ELF-1 (cell line): ENCODE data around the gene FGFBP3.

ENCODE experiments used
- DNase-seq: peaks from one replicate; pipeline ENCODE4 v3.0.0-alpha.2; 2016; ENCODE audit warnings: low read depth, low spot score

Gene FGFBP3, protein sequence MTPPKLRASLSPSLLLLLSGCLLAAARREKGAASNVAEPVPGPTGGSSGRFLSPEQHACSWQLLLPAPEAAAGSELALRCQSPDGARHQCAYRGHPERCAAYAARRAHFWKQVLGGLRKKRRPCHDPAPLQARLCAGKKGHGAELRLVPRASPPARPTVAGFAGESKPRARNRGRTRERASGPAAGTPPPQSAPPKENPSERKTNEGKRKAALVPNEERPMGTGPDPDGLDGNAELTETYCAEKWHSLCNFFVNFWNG

DNA sequence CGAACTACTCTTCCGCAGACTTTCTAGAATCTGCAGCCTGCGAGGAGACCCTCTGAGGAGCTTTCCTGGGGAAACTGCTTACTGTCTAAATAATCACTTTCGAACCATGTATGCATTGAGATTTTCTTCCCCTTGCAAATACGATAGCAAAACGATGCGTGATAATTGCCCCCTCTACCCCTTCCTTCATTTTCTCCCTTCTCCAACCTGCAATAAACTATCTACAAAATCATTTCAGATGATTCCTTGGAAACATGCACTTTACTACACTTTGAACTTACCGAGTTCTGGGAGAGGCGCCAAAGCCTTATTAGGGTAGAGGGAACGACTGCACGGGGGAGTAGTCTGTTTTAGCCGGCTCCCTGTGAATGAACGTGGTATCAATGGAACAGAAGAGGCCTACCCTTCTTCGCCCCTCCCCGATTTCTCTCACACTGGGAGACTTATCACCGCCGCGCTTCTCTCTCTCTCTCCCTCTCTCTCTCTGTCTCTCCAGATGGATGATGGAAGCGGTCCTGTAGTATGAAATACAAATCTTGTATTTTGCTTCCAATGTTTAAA lies at the start of gene FGFBP3:
Gene FGFBP3 (minus strand): TSS at position 370 of the 561 bp plus-strand sequence. CDS start 517 bp downstream, outside the sequence.
- DNase-seq: peak; percentile 59

DNA sequence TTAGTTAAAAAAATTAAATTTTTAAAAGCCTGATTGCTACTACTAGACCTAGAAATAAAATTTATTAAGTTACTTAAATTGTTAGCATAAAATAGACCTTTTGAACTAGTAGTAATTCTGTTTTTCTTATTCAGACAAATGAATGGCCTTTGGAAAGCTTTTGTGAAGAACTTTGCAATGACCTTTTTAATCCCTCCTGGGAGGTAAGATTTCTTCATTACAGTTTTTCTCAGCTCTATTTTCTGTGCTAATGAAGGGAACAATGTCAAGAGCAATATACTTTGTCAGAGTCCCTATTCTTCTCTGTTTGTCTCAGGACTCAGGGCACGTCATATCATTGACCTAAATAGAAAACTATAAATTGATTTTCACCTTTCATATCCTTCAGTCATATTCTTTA lies 47.8 kb upstream of the FGFBP3 start:
- DNase-seq: no peak

- no peak for DNase-seq
Observed at GRCh38 chr10:91955114-91955513, 45.8 kb upstream of the FGFBP3 start.

DNA sequence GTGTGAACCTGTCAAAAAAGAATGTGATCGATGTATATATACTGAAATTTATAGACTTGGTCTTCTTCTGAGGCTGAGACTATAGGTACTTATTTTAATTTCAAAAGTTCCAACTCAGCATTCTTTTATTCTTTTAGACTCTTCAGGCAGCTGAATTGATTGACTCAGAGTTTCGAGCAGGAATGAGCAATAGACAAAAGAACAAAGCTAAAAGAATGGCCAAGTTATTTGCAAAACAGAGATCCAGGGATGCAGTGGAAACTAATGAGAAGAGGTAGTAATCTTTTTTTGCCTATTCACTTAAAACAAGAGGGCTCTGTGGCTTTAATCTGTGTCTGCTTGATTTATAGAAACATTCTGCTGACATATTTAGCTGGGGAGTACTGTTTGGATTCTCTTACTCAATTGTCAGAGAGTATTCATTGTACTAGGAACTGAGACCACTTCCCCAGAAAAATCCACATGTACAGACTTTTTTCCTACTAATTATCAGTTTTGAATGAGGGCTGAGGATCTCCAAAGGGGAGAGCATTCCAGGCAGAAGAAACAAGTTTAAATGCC lies 44.4 kb upstream of the FGFBP3 start:
- no peak for DNase-seq

GRCh38 chr10:91944880-91945630 lies 35.8 kb upstream of the FGFBP3 start:
- no peak for DNase-seq

DNA sequence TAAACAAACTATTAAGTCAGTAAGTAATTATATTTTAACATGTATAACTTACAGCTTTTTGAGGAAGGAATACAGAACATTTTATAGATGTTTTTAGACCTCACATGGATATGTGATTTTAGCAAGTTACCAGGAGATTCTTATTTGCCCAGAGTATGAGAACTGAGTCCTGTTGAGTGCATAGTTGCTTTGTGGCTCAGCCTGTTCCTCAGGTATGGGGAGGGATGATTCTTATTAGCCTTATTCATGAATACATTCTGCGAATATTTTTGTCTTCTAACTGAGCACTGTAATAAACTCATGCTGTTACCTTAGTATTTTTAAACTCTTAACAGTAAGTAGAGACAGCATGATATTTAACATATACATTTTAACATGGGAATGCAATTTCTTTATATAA lies 32.1 kb upstream of the FGFBP3 start:
- DNase-seq: no peak

DNA sequence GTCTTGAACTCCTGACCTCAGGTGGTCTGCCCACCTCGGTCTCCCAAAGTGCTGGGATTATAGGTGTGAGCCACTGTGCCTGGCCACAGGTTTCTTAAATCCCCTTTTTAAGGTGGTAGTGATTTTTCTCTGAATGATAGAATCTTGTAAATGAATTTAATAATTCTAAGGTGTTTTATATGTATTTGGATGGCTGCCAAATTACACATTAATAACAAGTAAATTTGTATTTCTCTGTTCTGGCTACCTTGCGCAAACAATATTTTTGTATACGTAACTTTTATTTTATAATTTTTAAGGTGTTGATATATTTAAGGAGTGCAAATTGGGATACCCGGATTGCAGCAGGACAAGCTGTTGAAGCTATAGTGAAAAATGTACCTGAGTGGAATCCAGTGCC lies 30.4 kb upstream of the FGFBP3 start:
- no peak for DNase-seq

GRCh38 chr10:91935886-91936285 lies 26.6 kb upstream of the FGFBP3 start:
- no peak for DNase-seq

- DNase-seq: no peak
Observed at GRCh38 chr10:91932737-91933136, 23.5 kb upstream of the FGFBP3 start.

- peak; percentile 77 for DNase-seq
Observed at GRCh38 chr10:91931526-91932190, 22.4 kb upstream of the FGFBP3 start.

DNA sequence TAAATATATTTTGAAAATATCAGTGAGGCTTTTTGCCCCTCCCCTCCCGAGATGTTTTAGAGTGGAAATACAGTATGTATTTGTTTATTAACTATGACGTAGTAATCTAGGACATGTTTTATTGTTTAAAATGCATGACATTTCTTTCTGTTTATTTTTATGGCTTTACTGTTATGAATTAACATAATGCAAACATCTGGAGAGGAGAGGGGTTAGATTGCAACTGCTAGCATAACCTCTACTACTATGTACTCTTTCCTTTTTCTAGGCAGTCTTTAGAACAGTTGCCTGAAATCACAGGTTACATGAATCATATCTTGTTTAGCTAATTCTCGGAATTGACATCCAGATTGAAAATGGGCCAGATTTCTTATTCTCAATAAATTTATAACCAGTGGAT lies 21.7 kb upstream of the FGFBP3 start:
- no peak for DNase-seq

DNA sequence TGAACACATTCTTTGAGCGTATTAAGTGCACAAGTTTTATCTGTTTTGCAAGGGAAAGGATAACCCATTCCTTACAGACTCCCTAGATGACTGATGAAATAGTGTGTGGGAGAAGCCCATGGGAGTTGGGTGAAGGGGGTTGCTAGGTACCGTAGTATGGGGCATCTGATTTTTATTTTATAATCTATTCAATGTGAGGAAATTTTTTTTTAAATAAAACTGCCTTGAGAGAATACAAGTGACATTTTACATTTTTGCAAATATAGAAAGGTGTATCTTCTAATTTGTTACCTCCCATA lies 15.7 kb upstream of the FGFBP3 start:
- DNase-seq: no peak

DNA sequence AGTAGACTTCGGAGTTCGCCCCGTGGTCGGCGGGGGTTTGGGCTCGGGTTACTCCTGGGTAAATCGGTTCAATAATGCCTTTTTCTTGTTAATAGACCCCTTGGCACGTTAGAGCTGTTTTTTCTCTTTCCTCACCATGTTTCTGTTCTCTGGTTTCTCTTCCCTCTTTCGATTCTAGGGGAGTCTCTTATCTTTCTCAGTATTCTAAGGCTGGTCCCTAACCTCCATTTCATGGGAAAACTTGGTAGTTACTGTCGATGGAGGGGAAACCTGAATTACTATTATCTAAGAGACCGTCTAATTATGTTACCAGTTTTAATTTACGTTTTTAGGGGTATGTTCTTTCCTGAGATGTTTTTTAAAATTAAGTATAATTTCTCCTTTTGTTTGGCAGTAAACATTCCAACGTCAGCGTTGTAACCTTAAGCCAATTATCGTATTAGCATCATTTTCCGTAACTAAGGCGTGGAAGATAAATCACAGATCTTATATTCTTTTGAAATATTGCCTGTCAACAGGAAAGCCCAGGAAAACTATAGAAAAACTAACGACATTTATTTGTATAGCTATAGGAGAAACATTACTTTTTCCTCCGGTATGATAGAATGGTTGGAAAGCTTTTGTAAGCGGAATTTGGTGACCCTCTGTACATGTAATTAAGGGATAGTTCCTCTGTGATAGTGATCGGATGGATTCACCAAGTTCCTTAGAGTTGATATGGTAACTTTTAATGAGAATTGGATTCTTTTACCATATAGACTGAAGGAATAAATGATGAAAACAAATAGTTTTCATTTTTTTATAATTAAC lies 15.1 kb upstream of the FGFBP3 start:
- DNase-seq: no peak

DNA sequence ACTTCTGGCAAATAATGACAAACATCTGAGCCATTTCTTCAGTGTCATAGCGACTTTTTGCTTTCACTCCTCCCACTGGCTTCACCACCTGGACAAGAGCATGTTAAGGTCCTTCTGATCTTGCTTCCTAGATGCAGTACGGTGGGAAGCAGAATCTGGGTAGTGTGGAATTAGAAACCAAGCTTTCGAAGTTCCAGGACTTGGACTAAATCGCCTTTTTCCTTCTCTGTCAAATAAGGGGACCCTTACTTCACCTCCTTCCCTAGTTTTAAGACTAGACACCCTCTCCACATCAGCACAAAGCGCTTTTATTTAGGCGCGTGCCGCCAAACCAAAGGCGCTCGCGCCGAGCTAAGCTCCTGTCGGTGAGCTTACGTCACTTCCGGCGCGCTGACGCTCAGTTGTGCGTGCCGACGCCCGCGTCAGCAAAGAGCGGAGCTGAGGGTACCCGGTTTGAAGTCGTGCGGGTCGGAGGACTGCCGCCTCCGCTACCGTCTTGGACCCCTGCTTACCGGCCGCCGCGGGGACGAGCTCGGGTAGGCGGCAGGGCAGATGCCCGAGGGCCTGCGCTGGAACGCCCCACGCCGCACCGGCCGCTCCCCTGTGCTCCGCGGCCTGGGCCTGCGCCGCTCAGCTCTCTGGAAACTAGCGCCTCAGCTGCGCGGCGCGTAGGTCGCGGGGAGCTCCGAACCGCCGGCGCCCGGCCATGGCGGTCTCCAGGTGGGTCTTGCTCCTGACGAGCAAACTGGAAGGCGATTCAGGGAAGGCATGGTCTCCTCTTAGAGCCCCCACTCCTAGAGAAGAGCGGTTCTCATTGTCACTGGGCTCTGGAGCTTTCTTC lies 14.3 kb upstream of the FGFBP3 start, which contains the start of gene BTAF1:
Gene BTAF1 (plus strand): TSS at position 400 of the 841 bp plus-strand sequence. CDS start 307 bp downstream, at position 707.
- peak; percentile 96 for DNase-seq

DNA sequence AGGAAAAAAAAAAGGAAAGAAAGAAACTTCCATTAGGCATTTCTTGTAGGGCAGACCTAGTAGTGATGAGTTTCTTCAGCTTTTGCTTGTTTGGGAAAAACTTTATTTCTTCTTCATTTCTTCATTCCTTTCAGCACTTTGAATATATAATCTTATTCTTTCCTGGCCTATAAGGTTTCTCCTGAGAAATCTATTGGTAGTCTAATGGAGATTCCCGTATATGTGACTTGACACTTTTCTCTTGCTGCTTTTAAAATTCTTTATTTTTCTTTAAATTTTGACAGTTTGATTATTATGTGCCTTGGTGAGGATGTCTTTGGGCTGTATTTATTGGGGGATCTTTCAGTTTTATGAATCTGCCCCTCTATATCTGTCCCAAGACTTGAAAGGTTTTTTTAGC lies 10.4 kb upstream of the FGFBP3 start:
- no peak for DNase-seq

GRCh38 chr10:91910467-91910866 lies 1.2 kb upstream of the FGFBP3 start:
- DNase-seq: no peak

DNA sequence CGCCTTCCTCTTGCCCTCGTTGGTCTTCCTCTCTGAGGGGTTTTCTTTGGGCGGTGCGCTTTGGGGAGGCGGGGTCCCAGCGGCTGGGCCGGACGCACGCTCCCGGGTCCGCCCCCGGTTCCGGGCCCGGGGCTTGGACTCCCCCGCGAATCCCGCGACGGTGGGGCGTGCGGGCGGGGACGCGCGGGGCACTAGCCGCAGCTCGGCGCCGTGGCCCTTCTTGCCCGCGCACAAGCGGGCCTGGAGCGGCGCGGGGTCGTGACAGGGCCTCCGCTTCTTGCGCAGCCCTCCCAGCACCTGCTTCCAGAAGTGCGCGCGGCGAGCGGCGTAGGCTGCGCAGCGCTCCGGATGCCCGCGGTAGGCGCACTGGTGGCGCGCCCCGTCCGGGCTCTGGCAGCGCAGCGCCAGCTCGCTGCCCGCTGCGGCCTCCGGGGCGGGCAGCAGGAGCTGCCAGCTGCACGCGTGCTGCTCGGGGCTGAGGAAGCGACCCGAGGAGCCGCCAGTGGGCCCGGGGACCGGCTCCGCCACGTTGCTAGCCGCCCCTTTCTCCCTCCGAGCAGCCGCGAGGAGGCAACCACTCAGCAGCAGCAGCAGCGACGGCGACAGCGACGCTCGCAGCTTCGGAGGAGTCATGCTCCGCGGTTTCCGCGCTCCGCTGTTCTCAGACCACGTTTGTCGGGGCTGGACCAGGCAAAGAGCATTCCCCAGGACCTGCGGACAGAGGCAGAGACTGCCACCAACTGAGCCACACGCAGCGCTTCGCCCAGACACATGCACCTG lies 759 bp downstream of the FGFBP3 start:
- DNase-seq: peak; percentile 93

DNA sequence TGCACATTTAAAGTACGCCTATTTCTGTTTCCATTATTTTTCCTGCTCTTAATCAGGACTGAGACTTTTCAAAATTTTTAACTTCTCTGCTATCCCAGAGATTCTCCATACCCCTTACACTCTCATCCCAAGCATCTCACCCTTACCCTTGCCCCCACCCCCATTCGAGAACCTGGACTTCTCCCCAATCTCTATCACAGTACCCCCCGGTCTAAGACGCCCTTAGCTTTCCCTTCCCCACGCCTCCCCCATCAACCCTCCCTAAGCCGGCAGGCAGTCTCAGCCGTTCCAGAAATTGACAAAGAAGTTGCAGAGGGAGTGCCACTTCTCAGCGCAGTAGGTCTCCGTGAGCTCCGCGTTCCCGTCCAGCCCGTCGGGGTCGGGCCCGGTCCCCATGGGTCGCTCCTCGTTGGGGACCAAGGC lies 1.4 kb downstream of the FGFBP3 start:
- DNase-seq: no peak

GRCh38 chr10:91907033-91907594 lies 2.2 kb downstream of the FGFBP3 start:
- DNase-seq: no peak
